MCF 10A (cell line): ENCODE data around the gene KRTAP4-3. TPM values are rescaled to one million over a fixed set of nuclear protein-coding genes. Genes with fewer than 3 reads are reported as not detected.
"Not testable (repeated sequence)": the region's sequence is repeated elsewhere in the genome, so short reads cannot be mapped to it uniquely, and the experiment has no call there.

ENCODE experiments used
- BruUV-seq: library from RNA; stranded (reverse); fragments of 400-500 nt; replicated peaks from 2 replicates; lab custom pipeline; 2021; lab: Mats Ljungman, UMichigan
- CTCF ChIA-PET: fragments of 300-600 bp; sonication (Branson Sonifier 250); formaldehyde crosslinking; extraction: SDS; loops from one replicate; lab custom pipeline; 2021; ENCODE audit warnings: antibody characterized with exemption, inconsistent platforms; lab: Yijun Ruan, JAX
- POLR2A ChIA-PET: fragments of 300-600, 350-650 bp; sonication (Branson Sonifier 250); formaldehyde crosslinking; extraction: SDS; loops from one replicate; lab custom pipeline; 2020; ENCODE audit warnings: antibody characterized with exemption, inconsistent platforms; lab: Yijun Ruan, JAX
- DNase-seq: peaks from one replicate; pipeline ENCODE4 v3.0.0-alpha.2; 2018; ENCODE audit not compliant: unreplicated experiment
- H3K27ac Mint-ChIP-seq: one replicate; pipeline ENCODE4 v1.8.0; 2022; ENCODE audit warnings: mild to moderate bottlenecking, low read depth, mixed read lengths; ENCODE audit not compliant: unreplicated experiment
- H3K27me3 Mint-ChIP-seq: one replicate; pipeline ENCODE4 v1.8.0; 2022; ENCODE audit warnings: mixed read lengths; ENCODE audit not compliant: insufficient read depth, unreplicated experiment
- H3K36me3 Mint-ChIP-seq: one replicate; pipeline ENCODE4 v1.8.0; 2022; ENCODE audit warnings: mild to moderate bottlenecking, moderate library complexity, mixed read lengths; ENCODE audit not compliant: insufficient read depth, unreplicated experiment
- H3K4me1 Mint-ChIP-seq: one replicate; pipeline ENCODE4 v1.8.0; 2022; ENCODE audit warnings: mixed read lengths; ENCODE audit not compliant: insufficient read depth, unreplicated experiment
- H3K4me3 Mint-ChIP-seq: one replicate; pipeline ENCODE4 v1.8.0; 2022; ENCODE audit warnings: mild to moderate bottlenecking, moderate library complexity, mixed read lengths; ENCODE audit not compliant: unreplicated experiment
- H3K9me3 Mint-ChIP-seq: one replicate; pipeline ENCODE4 v1.8.0; 2022; ENCODE audit warnings: mixed read lengths; ENCODE audit not compliant: unreplicated experiment
- intact Hi-C: fragments of 100-400 bp; cut with micrococcal nuclease; formaldehyde crosslinking; loops from 2 replicates; pipeline ENCODE4 v1.14.1; 2022
- total RNA-seq: library from RNA; stranded (reverse); gene quantifications from 2 replicates; pipeline ENCODE4 v1.2.3, GENCODE V29; 2022
- TF ChIP-seq, protein P1 (sequence below): fragments of 200-600 bp; IDR thresholded peaks from one replicate; pipeline ENCODE4 v1.8.0; 2022; ENCODE audit warnings: antibody characterized with exemption, mild to moderate bottlenecking; ENCODE audit not compliant: unreplicated experiment

The KRTAP4-3 gene
- total RNA-seq, 1 experiment from 2014 or later = not detected

DNA sequence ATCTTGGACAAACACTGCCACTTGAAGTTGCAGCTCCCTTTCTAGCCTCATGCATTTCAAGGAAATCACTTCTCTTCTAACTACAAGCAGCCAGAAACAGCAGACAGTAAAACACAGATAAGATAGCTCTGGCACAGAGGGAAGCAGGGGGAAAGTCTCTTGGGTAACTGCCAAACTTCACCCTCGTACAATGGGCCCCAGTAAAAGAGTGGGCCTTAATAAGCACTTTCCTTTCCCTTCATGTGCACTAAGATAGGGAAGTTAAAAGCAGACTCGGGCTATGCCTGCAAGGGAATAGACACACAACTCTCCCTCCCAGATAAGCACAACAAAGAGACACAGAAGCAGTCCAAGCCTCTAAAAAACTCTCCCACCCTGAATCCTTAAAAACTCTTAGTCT lies 14.2 kb downstream of the KRTAP4-3 start:
- Mint-ChIP-seq H3K36me3 (no peaks in the 10 kb centered on the region), H3K4me1 (no peaks in the 10 kb centered on the region), H3K4me3 (no peak overlapping the region), H3K27me3 (peaks cover 15% of the 10 kb centered on the region), H3K27ac (no peak overlapping the region), H3K9me3 (no peaks in the 10 kb centered on the region)
- CTCF ChIA-PET = interaction anchor here (0.8 kb wide), 1 partner anchor 158 kb away, joined by 3 read pairs; no protein-coding TSS in a partner anchor
- POLR2A ChIA-PET = no interaction called here
- intact Hi-C loops = no loop called here
- BruUV-seq = no TSS peak
- TF ChIP-seq, protein P1, sequence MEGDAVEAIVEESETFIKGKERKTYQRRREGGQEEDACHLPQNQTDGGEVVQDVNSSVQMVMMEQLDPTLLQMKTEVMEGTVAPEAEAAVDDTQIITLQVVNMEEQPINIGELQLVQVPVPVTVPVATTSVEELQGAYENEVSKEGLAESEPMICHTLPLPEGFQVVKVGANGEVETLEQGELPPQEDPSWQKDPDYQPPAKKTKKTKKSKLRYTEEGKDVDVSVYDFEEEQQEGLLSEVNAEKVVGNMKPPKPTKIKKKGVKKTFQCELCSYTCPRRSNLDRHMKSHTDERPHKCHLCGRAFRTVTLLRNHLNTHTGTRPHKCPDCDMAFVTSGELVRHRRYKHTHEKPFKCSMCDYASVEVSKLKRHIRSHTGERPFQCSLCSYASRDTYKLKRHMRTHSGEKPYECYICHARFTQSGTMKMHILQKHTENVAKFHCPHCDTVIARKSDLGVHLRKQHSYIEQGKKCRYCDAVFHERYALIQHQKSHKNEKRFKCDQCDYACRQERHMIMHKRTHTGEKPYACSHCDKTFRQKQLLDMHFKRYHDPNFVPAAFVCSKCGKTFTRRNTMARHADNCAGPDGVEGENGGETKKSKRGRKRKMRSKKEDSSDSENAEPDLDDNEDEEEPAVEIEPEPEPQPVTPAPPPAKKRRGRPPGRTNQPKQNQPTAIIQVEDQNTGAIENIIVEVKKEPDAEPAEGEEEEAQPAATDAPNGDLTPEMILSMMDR = no peak
- no peak for DNase-seq

DNA sequence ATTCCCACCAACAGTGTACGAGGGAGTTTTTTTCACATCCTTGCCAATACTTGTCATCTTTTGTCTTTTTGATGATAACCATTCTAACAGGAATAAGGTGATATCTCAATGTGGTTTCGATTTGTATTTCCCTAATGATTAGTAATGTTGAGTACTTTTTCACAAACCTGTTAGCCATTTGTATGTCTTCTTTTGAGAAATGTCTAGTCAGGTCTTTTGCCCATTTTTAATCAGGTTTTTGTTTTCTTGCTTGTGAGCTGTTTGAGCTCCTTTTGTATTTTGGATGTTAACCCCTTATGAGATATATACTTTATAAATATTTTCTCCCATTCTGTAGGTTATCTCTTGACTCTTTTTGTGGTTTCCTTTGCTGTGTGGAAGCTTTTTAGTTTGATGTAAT lies 16.5 kb downstream of the KRTAP4-3 start:
- Mint-ChIP-seq H3K4me1 (no peaks in the 10 kb centered on the region), H3K4me3 (no peak overlapping the region), H3K9me3 (no peaks in the 10 kb centered on the region), H3K27ac (no peak overlapping the region), H3K36me3 (no peaks in the 10 kb centered on the region), H3K27me3 (no peaks in the 10 kb centered on the region)
- TF ChIP-seq, protein P1 = no peak
- no peak for DNase-seq
- intact Hi-C loops = no loop called here
- CTCF ChIA-PET = interaction anchor here (0.6 kb wide), 1 partner anchor 372 kb away, joined by 3 read pairs; no protein-coding TSS in a partner anchor
- no TSS peak for BruUV-seq
- POLR2A ChIA-PET = no interaction called here

DNA sequence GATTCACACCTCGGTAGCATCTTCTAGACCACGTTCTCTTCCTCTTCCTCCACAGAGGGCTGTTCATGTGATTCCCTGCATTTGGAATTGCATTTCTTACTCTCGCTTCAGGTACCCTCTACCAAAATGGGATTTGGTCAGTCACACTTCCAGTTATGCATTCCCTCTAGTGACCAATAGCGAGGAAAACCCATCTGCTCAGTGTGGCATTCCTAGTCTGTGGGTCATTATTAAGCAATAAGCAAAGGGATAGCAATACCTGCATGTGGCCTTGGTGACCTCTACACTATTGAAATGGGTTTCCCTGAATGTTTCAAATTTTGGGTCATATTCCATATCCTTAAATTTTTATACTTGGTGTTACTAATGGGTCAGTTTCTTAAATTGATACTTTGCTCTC lies 18.0 kb downstream of the KRTAP4-3 start:
- H3K9me3 Mint-ChIP-seq = no peaks in the 10 kb centered on the region
- no peaks in the 10 kb centered on the region for H3K4me1 Mint-ChIP-seq
- H3K4me3 Mint-ChIP-seq = no peak overlapping the region
- no peak for DNase-seq
- no peaks in the 10 kb centered on the region for H3K27me3 Mint-ChIP-seq
- ChIA-PET POLR2A (interaction anchor here (1.1 kb wide), 1 partner anchor 19 kb away, joined by 4 read pairs; no protein-coding TSS in a partner anchor), CTCF (interaction anchor here (0.6 kb wide), 1 partner anchor 121 kb away, joined by 3 read pairs; no protein-coding TSS in a partner anchor)
- no peak overlapping the region for H3K27ac Mint-ChIP-seq
- BruUV-seq = no TSS peak
- intact Hi-C loops = no loop called here
- TF ChIP-seq, protein P1 = no peak
- H3K36me3 Mint-ChIP-seq = no peaks in the 10 kb centered on the region

DNA sequence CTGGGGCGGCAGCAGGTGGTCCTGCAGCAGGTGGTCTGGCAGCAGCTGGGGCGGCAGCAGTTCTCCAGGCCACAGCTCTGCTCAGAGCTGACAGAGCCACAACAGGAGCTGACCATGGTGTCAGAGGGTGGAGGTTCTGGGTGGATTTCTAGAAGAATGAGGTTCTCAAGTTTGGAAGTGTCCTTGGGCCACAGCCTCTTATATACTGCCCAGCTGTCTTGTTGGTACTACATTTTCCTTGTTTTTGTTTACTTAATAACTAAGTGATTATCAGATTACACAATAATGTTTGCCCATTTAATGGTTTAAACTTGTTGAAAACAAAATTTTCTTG lies 18.4 kb downstream of the KRTAP4-3 start, which contains the start of gene KRTAP4-5:
Gene KRTAP4-5 (minus strand): TSS at position 174 of the 334 bp plus-strand sequence. CDS start 58 bp downstream, at position 116.
- TF ChIP-seq, protein P1 = no peak
- intact Hi-C loops = no loop called here
- Mint-ChIP-seq H3K9me3 (no peaks in the 10 kb centered on the region), H3K4me1 (no peaks in the 10 kb centered on the region), H3K27ac (no peak within 1 kb of the TSS), H3K27me3 (no peaks in the 10 kb centered on the region), H3K4me3 (no peak within 1 kb of the TSS), H3K36me3 (no peaks in the 10 kb centered on the region)
- BruUV-seq = no TSS peak
- CTCF ChIA-PET = no interaction called here
- DNase-seq = no peak
- POLR2A ChIA-PET = interaction anchor here (1.1 kb wide), 1 partner anchor 19 kb away, joined by 4 read pairs; no protein-coding TSS in a partner anchor

DNA sequence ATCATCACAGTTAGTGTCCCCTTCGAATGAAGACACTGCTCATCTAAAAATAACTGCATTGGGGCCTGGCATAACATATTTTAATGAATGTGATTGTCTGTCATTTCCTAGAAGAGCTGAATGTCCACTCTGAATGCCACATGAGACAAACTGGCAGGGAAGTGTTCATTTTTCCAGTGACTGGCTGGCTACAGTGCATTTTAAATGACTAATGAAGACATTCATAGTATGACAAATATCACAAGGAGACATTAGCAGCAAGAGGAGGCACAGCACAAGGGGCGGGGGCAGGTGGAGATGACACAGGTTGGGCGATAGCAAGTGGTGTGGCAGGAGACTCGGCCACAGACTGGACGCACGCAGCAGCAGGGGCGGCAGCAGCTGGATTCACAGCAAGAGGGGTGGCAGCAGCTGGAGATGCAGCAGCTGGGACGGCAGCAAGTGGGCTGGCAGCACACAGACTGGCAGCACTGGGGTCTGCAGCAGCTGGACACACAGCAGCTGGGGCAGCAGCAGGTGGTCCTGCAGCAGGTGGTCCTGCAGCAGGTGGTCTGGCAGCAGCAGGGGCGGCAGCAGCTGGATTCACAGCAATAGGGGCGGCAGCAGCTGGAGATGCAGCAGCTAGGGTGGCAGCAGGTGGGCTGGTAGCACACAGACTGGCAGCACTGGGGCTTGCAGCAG lies 18.9 kb downstream of the KRTAP4-3 start:
- CTCF ChIA-PET, H3K36me3 Mint-ChIP-seq, DNase-seq, intact Hi-C loops, BruUV-seq, H3K27ac Mint-ChIP-seq, H3K4me1 Mint-ChIP-seq, H3K9me3 Mint-ChIP-seq, H3K4me3 Mint-ChIP-seq, H3K27me3 Mint-ChIP-seq: not testable (repeated sequence)
- POLR2A ChIA-PET = interaction anchor here (1.1 kb wide), 1 partner anchor 18 kb away, joined by 4 read pairs; no protein-coding TSS in a partner anchor
